DMS79 (cell line): ENCODE data around the gene OSBPL8.
A peak's percentile ranks its signal among the peaks of the same experiment; 100 is the strongest.

Experiments
- DNase-seq: peaks from one replicate; lab custom pipeline; 2025; lab: John Stamatoyannopoulos, UW

Gene OSBPL8

GRCh38 chr12:76464631-76465166 is 94.9 kb downstream of the OSBPL8 start:
- DNase-seq, result no peak

DNA sequence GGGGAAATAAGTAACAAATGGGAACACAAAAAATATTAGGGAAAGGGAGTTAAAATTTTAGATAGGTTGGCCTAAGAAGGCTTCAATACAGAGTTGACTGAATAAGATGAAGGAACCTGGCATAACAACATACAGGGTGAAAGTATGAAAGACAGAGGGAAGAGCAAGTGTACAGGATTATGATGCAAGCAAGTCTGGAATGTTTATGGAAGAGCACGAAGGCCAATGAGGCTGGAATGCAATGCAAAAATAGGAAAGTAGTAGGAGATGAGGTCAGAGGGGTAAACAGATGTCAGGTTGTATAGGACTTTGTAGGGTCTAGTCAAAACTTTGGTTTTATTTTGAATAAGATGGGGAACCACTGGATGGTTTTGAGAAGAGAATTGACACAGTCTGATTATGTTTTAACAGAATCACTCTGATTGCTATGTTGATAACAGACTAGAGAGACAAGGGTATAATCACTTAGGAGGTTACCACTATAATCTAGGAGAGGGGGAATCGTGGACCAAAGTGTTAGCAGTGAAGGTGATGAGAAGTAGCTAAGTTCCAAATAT is 96.8 kb downstream of the OSBPL8 start:
- no peak for DNase-seq

GRCh38 chr12:76460807-76461206 is 98.8 kb downstream of the OSBPL8 start:
- peak; percentile 64 for DNase-seq

- no peak for DNase-seq
These were observed 101.8 kb downstream of the OSBPL8 start for GRCh38 chr12:76457818-76458217.

DNA sequence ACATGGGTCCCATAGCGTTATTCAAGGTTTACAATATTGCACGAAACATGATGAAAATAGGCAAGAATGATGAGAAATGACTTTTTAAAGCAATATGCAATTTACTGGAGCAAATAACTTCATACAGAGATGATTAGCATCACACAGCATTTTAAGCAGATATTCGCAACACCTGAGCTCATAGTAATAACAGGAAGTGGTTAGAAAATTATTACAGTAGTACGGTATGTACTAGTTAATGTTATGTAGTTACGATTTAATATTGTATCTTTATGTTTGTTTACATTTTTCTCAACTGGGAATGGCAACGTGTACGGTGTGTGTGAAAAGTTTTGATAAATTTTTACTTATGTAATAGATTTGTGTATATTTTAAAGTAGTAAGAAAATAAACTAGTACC is 102.6 kb downstream of the OSBPL8 start:
- DNase-seq, result no peak

GRCh38 chr12:76455582-76456345 is 103.8 kb downstream of the OSBPL8 start:
- DNase-seq, result no peak

DNA sequence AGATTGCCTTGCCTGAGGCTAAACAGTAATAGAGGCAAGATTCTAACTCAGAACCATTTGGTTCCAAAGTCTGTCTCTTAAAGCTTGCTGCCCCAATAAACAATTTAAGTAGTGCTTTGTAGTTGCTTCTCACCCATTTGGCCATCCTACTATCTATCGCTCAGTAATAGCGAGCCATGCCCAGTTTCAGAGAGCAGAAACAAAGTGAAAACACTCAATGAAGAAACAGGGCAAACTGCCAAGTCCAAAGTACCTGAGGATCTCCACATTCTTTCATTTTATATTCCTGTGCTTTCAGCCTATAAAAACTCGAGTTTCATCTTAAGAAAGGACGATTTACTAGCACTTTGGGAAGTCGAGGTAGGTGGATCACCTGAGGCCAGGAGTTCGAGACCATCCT is 108.0 kb downstream of the OSBPL8 start:
- DNase-seq, result no peak

DNA sequence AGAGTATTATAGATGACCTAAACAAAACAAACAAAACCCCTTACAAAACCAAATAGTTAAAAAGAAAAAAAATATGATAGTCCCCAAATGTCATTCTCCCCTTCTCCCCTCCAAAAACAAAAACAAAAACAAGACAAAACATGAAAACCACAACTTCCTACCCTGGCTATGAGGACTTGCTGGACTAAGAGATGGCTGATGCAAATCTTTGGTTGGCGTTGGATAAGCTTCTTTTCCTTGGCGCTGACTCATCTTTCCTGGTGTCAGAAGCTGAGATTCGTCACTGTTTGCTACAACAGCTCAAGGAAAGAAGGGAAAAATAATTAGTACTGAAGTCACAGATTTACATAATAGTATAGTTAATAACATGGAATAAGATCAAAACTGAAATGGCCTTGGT is 108.9 kb downstream of the OSBPL8 start:
- no peak for DNase-seq

DNA sequence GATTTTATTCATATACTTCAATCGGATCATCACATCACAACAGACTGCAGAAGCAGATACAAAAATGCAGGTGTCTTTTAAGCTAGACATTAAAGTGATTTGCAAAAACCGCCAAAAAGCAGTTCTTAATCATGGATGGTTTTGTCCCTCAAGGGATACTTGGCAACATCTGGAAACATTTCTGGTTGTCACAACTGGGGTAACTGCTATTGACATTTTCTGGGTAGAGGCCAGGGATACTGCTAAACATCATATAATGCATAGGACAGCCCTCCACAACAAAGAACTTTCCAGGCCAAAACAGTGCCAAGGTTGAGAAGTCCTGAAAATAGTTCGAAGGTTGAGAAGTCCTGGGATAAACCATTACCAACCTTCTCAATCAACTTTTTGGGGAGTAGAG is 109.6 kb downstream of the OSBPL8 start:
- DNase-seq, result no peak

DNA sequence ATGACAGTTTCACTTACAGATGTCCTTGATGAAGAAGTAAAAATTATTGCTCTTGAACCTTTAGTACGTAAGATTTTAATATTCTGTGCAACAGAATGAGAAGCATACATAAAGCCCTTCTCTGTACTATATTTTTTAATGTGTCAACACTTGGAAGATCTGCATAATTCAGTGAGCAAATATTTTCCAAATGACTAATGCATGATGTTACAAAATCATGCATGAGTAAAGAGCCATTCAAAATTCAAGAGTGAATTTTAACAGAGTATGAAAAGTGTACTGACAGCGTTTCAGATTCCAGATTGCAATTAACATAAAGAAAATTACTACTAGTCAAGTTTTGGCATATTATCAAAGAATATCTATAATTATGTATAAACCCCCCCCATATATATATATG is 110.0 kb downstream of the OSBPL8 start:
- DNase-seq, result no peak

DNA sequence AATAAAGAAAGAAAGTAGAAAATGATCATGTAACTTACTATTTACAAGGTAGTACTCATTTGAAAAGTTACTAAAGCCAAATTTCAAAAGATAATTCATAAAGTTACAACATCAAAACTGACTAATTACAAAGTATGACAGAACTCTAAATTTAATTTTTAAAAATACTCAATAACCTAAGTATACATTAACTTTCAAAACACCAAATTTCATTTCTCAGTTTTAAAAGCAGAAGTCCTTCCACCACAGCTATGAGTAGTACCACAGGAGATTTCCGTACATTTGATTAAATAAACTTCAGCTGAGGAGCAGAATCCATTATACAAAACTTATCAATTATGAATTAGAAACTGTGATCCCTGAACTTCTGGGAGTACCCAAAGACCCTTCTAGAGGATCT is 110.6 kb downstream of the OSBPL8 start:
- DNase-seq, result no peak

GRCh38 chr12:76446090-76446489 is 113.5 kb downstream of the OSBPL8 start:
- DNase-seq, result no peak

GRCh38 chr12:76445462-76445861 is 114.1 kb downstream of the OSBPL8 start:
- no peak for DNase-seq

DNA sequence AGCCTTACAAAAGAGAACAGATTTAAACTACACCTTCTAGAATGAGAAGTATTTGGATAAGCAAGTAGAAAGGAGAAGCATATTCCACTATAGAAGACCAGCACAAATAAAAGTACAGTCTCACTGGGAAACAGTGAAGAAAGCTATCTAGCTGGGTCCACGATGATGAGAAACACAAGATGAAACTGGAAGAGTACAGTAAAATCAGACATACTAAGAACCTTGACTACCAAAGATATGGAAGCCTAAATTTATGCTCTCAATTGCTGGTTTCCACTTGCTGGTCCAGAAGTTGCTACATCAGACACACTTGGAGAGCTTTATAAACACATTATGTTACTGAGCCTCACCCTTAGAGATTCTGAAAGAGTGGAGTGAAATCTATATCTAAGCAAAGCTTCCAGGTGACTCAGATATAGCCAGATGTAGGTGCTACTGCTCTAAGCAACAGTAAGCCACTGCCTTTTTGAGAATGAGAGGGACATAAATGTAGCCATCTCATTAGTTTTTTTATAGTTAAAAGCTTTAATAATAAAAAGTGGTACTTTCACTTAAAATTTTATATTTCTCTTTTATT is 115.1 kb downstream of the OSBPL8 start:
- no peak for DNase-seq

GRCh38 chr12:76441016-76441415 is 118.6 kb downstream of the OSBPL8 start:
- no peak for DNase-seq

GRCh38 chr12:76432733-76433132 is 126.8 kb downstream of the OSBPL8 start:
- DNase-seq, result no peak

DNA sequence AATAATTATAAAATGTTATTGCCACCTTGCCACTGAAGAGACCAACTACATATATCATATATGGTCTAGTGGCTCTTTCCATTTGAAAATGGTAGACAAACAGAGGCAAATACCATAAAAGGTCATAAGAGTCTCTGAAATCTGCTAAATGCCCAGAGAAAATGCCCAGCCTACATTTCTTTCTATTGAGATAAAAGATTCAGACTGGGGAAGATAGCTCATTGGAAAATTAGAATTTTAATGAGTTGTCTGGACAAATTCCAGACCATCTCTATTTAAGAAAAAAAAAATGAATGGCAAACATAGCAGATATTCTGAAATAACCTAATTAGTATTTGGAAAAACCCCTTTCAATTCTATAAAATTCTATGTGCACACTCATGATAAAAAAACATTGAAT is 131.5 kb downstream of the OSBPL8 start:
- DNase-seq, result no peak

DNA sequence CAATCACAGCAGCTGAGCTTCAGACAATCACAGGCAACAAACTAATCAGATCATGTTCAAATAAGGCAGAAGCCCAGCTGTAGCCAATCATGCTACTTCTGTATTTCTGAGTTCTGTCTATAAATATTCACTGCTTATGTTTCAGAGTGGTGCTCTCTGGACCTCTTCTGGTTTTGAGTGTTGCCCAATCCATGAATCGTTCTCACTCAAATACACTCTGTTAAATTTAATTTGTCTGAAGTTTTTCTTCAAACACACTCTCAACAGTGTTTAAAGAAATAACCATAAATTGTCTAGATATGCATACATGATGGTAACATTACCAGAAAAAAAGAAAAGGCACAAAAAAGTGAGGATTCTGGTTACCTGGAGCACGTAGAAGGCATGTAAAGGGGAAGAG is 133.4 kb downstream of the OSBPL8 start:
- DNase-seq, result no peak

DNA sequence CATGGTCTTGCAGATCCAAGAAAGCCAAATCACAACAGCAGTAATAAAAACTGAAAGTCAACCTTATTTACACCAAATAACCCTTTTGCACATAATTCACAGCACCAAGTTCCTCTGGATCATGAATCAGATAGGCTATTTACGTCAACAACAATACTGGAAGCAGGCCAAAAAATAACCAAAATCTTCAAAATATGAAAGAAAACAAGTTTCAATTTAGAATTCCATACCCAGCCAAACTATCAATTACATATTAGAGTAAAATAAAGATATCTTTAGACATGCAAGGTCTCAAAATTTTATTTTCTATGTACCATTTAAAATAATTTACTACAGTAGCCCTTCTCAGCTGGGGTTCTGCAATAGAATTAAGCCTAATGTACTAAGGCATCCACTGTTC is 134.6 kb downstream of the OSBPL8 start:
- DNase-seq, result no peak

DNA sequence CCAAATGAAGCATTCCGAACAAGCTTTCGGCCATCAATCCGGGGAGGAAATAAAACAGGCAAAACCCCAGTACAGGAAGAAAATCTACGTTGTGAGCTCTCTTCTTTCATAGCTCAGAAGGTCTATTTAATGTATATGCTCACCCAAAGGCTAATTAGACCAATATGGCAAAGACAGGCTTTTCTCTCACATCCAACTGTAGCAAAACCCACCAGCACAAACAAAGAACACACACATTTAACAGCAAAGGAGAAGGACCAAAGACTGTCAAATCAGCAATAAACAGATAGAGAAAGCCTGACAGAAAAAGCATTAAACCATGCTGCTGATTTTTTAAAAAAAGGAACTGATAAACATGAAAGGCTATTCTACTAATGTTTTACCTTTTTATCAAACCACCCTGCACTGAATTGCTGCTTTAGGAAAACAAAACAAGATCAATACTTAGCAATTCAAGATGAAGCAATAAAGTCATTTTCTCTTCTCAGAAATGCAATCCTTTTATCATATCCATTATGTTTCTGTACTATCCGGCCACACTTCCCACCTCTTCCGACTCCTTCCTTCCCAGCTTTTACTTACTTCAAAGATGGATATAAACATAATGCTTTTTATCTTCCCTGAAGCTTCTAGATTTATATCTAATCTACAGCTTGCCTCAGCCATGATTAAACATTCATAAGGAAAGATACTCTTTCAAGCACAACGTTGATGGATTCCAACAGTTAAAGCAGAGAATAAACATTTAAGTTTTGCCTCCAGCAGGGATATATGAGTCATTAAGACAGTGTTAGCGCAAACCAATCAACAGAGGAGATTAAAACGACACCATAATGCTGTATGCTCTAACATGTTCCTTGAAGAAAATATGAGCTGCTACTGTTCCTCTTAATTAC is 136.8 kb downstream of the OSBPL8 start:
- no peak for DNase-seq

- DNase-seq, result no peak
These were observed 137.4 kb downstream of the OSBPL8 start for GRCh38 chr12:76422154-76422542.

DNA sequence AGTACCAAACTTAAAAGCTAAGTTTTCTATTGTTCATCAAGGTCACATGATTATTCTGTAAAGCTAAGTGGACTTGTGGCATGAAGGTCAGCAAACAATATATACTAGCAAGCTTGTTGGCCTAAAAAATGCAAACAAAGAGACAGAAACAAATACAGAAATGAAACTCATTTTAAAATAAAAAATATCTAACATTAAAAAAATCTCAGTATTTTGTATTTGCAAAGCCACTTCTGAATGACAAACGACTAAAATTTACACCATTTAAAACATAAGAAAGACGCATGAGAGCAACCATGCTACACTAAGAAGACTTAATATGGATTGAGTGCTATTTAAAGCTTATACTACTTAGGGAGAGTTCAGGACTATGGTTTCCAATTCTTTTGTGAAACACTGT is 138.5 kb downstream of the OSBPL8 start:
- no peak for DNase-seq
